D721Med (cell line): ENCODE measurements around the gene ARID1B.

ENCODE experiments used
- DNase-seq: peaks from one replicate; pipeline ENCODE4 v3.0.0; 2011; ENCODE audit warnings: low spot score; ENCODE audit not compliant: insufficient read length
- FAIRE-seq: peaks from 2 replicates; lab custom pipeline; 2011; peaks lifted over from hg19 to GRCh38; lab: Jason Lieb, UNC
- CTCF ChIP-seq: IDR thresholded peaks from 2 replicates; pipeline ENCODE4 v1.5.1; 2012; ENCODE audit warnings: mild to moderate bottlenecking, control low read depth; ENCODE audit not compliant: insufficient read depth; ENCODE audit errors: missing control alignments

Gene ARID1B

GRCh38 chr6:157242791-157243190 is 465.6 kb downstream of the ARID1B start:
- TF ChIP-seq CTCF = no peak
- FAIRE-seq (no peak), DNase-seq (no peak)

GRCh38 chr6:157244175-157244574 is 467.0 kb downstream of the ARID1B start:
- no peak for DNase-seq
- FAIRE-seq = peak; percentile 35
- TF ChIP-seq CTCF = no peak

- no peak for TF ChIP-seq CTCF
- FAIRE-seq (peak; percentile 77), DNase-seq (peak; percentile 57)
Observed at GRCh38 chr6:157244780-157245179, 467.6 kb downstream of the ARID1B start.

- no peak for DNase-seq
- no peak for TF ChIP-seq CTCF
- FAIRE-seq = no peak
Observed at GRCh38 chr6:157245436-157245835, 468.3 kb downstream of the ARID1B start.

- DNase-seq (no peak), FAIRE-seq (no peak)
- TF ChIP-seq CTCF = no peak
Observed at GRCh38 chr6:157246048-157246630, 469.0 kb downstream of the ARID1B start.

GRCh38 chr6:157246771-157247484 is 469.8 kb downstream of the ARID1B start:
- TF ChIP-seq CTCF = no peak
- DNase-seq (no peak), FAIRE-seq (no peak)

GRCh38 chr6:157248264-157248663 is 471.1 kb downstream of the ARID1B start:
- no peak for FAIRE-seq
- DNase-seq = no peak
- TF ChIP-seq CTCF = no peak
